ENCODE measurements around the gene SNX17. TPM values are rescaled to one million over a fixed set of nuclear protein-coding genes. Genes with fewer than 3 reads are reported as not detected.

The SNX17 gene
- polyA plus RNA-seq, 1 experiment = 123 TPM

DNA sequence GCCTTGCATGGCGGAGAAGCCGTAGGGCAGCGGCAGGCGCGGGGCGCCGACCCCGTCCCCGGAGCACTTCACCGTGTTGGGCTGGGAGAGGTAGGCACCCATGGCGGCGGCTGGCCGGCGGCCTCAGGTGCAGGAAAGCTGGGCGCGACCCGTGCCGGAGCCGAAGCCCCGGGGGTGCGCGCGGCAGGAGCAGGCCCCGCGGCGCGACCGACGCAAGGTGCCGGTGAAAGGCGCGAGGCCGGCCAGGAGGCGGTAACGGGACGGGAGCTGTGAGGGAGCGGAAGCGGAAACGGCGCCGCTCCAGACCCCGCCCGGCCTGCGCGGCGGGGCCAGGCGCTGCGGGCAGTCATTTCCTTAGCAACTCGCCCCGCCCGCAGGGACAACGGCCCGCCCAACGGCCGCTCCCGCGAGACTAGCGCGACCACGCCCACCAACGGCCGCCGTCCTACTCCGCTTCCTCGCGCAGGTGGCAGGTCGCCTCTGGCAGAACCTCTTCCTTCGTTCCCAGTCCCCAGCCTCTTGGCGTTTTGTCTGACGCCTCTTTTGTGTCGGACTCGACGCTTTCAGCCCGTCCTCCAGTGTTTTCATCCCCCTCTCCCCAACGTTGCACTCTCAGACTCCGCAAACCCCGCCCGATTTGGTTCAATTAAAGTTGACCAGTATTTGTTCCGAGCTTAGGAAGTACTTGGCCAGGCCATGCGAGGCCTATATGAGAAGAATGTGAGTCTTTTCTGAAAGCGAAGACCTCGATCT is 39.1 kb downstream of the SNX17 start, which contains the start of gene PPM1G:
Gene PPM1G (minus strand): TSS at position 271 of the 753 bp plus-strand sequence. CDS start 169 bp downstream, at position 102.
- peak within 1 kb of the TSS; percentile 89 for H3K4me3 ChIP-seq (ENCODE audit: low read depth, low read length)
- peak; percentile 59 for DNase-seq (ENCODE audit: low read depth, low spot score)
- H3K27ac ChIP-seq (ENCODE audit: low read depth, low read length) = peak within 1 kb of the TSS; percentile 31
- CTCF ChIA-PET = interaction anchor here (0.6 to 3.4 kb wide), 5 partner anchors 9 to 274 kb away, joined by 3 to 16 read pairs (median 4); no protein-coding TSS in a partner anchor
- TF ChIP-seq CTCF (IDR thresholded peaks at IDR 0.05; ENCODE audit: low read depth, low read length) = no peak
- POLR2A ChIA-PET = interaction anchor here (0.8 to 3.1 kb wide), 5 partner anchors 17 to 219 kb away, joined by 3 to 43 read pairs (median 8); partner anchors contain the start of genes CCDC121, GPN1, NRBP1 and ZNF512
- peaks cover 3% of the 10 kb centered on the region for H3K27me3 ChIP-seq (ENCODE audit: control insufficient read depth, insufficient read depth, low read length)
- peaks cover 2% of the 10 kb centered on the region; the same call in 1 of the 2 replicates for H3K9me3 ChIP-seq (ENCODE audit: control insufficient read depth, insufficient read depth, low read length)

- CTCF ChIA-PET = no interaction called here
- no peak for DNase-seq (ENCODE audit: low read depth, low spot score)
- POLR2A ChIA-PET = no interaction called here
- Histone ChIP-seq H3K27ac (ENCODE audit: low read depth, low read length) (no peak overlapping the region), H3K9me3 (ENCODE audit: control insufficient read depth, insufficient read depth, low read length) (peaks cover 2% of the 10 kb centered on the region; the same call in 1 of the 2 replicates), H3K4me3 (ENCODE audit: low read depth, low read length) (no peak overlapping the region), H3K27me3 (ENCODE audit: control insufficient read depth, insufficient read depth, low read length) (peaks cover 3% of the 10 kb centered on the region)
- no peak for TF ChIP-seq CTCF (IDR thresholded peaks at IDR 0.05; ENCODE audit: low read depth, low read length)
Observed at GRCh38 chr2:27412419-27413152, 42.2 kb downstream of the SNX17 start.

- Histone ChIP-seq H3K27me3 (ENCODE audit: control insufficient read depth, insufficient read depth, low read length) (peaks cover 3% of the 10 kb centered on the region), H3K4me3 (ENCODE audit: low read depth, low read length) (no peak overlapping the region), H3K9me3 (ENCODE audit: control insufficient read depth, insufficient read depth, low read length) (no peaks in the 10 kb centered on the region), H3K27ac (ENCODE audit: low read depth, low read length) (no peak overlapping the region)
- ChIA-PET CTCF (no interaction called here), POLR2A (no interaction called here)
- no peak for TF ChIP-seq CTCF (IDR thresholded peaks at IDR 0.05; ENCODE audit: low read depth, low read length)
- DNase-seq (ENCODE audit: low read depth, low spot score) = no peak
Observed at GRCh38 chr2:27416151-27416550, 45.7 kb downstream of the SNX17 start.

GRCh38 chr2:27420996-27421395 is 50.6 kb downstream of the SNX17 start:
- H3K9me3 ChIP-seq (ENCODE audit: control insufficient read depth, insufficient read depth, low read length) = no peaks in the 10 kb centered on the region
- no peaks in the 10 kb centered on the region for H3K27me3 ChIP-seq (ENCODE audit: control insufficient read depth, insufficient read depth, low read length)
- POLR2A ChIA-PET = no interaction called here
- H3K4me3 ChIP-seq (ENCODE audit: low read depth, low read length) = no peak overlapping the region
- H3K27ac ChIP-seq (ENCODE audit: low read depth, low read length) = no peak overlapping the region
- no peak for TF ChIP-seq CTCF (IDR thresholded peaks at IDR 0.05; ENCODE audit: low read depth, low read length)
- no peak for DNase-seq (ENCODE audit: low read depth, low spot score)
- CTCF ChIA-PET = interaction anchor here (1.4 kb wide), 2 partner anchors 13 to 262 kb away, joined by 5 read pairs; no protein-coding TSS in a partner anchor
